GM12801 (cell line): ENCODE data around the gene VRK1.

Source experiments
- CTCF ChIP-seq: IDR thresholded peaks from one replicate; pipeline ENCODE4 v1.5.1; 2011; ENCODE audit warnings: control low read depth; ENCODE audit not compliant: insufficient read length; ENCODE audit errors: extremely low read depth

The VRK1 gene

GRCh38 chr14:96811985-96812667 is 14.9 kb downstream of the VRK1 start:
- TF ChIP-seq CTCF, result no peak

GRCh38 chr14:96816281-96816680 is 19.1 kb downstream of the VRK1 start:
- no peak for TF ChIP-seq CTCF

GRCh38 chr14:96817750-96818666 is 20.8 kb downstream of the VRK1 start:
- no peak for TF ChIP-seq CTCF

GRCh38 chr14:96821501-96821900 is 24.3 kb downstream of the VRK1 start:
- TF ChIP-seq CTCF, result no peak

GRCh38 chr14:96823652-96824051 is 26.5 kb downstream of the VRK1 start:
- no peak for TF ChIP-seq CTCF

GRCh38 chr14:96824283-96824682 is 27.1 kb downstream of the VRK1 start:
- TF ChIP-seq CTCF, result no peak

- no peak for TF ChIP-seq CTCF
These were observed 29.6 kb downstream of the VRK1 start for GRCh38 chr14:96826818-96827217.
